ENCODE results near the gene COPG1. TPM values are rescaled to one million over a fixed set of nuclear protein-coding genes. Genes with fewer than 3 reads are reported as not detected.

The COPG1 gene
- total and polyA plus RNA-seq, 2 of the 4 experiments (the other 2 are of a cell fraction), result 203 to 446 TPM

DNA sequence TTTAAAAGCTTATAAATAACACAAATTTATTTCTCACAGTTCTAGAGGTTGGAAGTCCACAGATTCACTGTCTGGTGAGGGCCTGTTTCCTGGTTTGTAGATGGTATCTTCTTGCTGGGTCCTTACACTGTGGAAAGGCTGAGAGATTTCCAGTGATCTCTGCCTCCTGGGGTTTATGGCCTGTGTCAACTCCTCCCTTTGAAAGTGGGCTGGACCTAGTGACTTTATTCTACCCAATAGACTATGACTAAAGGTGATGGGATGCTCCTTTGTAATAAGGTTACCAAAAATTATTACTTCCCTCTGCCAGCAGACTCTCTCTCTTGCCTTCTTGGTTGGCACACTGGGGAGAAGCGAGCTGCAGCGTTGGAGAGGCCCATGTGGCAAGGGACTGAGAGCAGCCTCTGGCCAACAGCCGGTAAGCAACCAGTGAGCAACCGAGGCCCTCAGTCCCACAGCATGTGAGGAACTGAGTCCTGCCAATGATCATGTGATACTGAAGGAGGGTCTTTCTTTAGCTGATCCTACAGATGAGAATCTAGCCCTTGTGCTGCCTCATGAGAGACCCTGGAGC, 14.0 kb upstream of the COPG1 start:
- Histone ChIP-seq H2BK15ac (ENCODE audit: low read depth, low read length) (no peak overlapping the region), H2BK120ac (ENCODE audit: low read depth, low read length) (no peak overlapping the region), H3K4me2 (ENCODE audit: low read depth, low read length) (no peak overlapping the region), H3K9me3 (ENCODE audit: control insufficient read depth, insufficient read depth, low read length) (no peaks in the 10 kb centered on the region), H2AK9ac (replicated peaks; ENCODE audit: low read depth, low read length, poor library complexity) (no peak overlapping the region), H3K18ac (ENCODE audit: low read depth, low read length) (no peak overlapping the region), H4K5ac (ENCODE audit: low read depth, low read length) (no peak overlapping the region), H4K20me1 (ENCODE audit: insufficient read depth, low read length) (no peaks in the 10 kb centered on the region), H4K91ac (ENCODE audit: insufficient read depth, low read depth, low read length) (no peak overlapping the region), H2BK5ac (ENCODE audit: low read depth, low read length, poor library complexity, severe bottlenecking) (no peak overlapping the region), H3K56ac (ENCODE audit: extremely low read depth, insufficient read depth, low read length) (no peak overlapping the region), H3K4ac (ENCODE audit: low read depth, low read length) (no peak overlapping the region; the same call in 1 of the 2 replicates), H3K4me3 (ENCODE audit: insufficient read depth, low read depth, low read length) (no peak overlapping the region), H3K9me1 (ENCODE audit: insufficient read depth, low read length) (peaks cover 6% of the 10 kb centered on the region), H3K27me3 (ENCODE audit: control insufficient read depth, insufficient read depth, low read length) (no peaks in the 10 kb centered on the region), H3K4me1 (ENCODE audit: control insufficient read depth, insufficient read depth, low read length) (peaks cover 3% of the 10 kb centered on the region), H3K36me3 (ENCODE audit: control insufficient read depth, insufficient read depth, low read length) (no peaks in the 10 kb centered on the region), H3K27ac (ENCODE audit: insufficient read depth, low read length) (no peak overlapping the region), H3K79me1 (ENCODE audit: low read depth in 1 of 2, low read length in 2 of 2) (peaks cover 0 to 7% of the 10 kb centered on the region in 2 experiments; a peak in 2 of 4 replicates), H2BK20ac (ENCODE audit: low read depth, low read length) (no peak overlapping the region), H4K8ac (ENCODE audit: low read depth in 2 of 2, low read length in 2 of 2) (no peak overlapping the region), H2AFZ (replicated peaks; ENCODE audit: low read length, poor library complexity) (no peak overlapping the region), H3K23ac (ENCODE audit: low read depth, low read length) (no peak overlapping the region), H3K9ac (ENCODE audit: low read depth, low read length) (no peak overlapping the region), H2AK5ac (ENCODE audit: low read depth, low read length) (no peak overlapping the region), H3K14ac (replicated peaks; ENCODE audit: low read depth, low read length) (no peak overlapping the region)
- dilution Hi-C loops (cut with HindIII; ENCODE audit: low sequenced_read_pairs, unreplicated experiment) (no loop called here), in situ Hi-C loops (cut with MboI; ENCODE audit: low sequenced_read_pairs) (no loop called here), intact Hi-C loops (cut with micrococcal nuclease) (no loop called here)
- TF ChIP-seq, protein P1, sequence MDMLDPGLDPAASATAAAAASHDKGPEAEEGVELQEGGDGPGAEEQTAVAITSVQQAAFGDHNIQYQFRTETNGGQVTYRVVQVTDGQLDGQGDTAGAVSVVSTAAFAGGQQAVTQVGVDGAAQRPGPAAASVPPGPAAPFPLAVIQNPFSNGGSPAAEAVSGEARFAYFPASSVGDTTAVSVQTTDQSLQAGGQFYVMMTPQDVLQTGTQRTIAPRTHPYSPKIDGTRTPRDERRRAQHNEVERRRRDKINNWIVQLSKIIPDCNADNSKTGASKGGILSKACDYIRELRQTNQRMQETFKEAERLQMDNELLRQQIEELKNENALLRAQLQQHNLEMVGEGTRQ (IDR thresholded peaks at IDR 0.05; ENCODE audit: low read depth, low read length), result no peak
- no peak for TF ChIP-seq MXI1 (IDR thresholded peaks at IDR 0.05; ENCODE audit: borderline replicate concordance, low read depth, low read length)
- TF ChIP-seq, protein P2, sequence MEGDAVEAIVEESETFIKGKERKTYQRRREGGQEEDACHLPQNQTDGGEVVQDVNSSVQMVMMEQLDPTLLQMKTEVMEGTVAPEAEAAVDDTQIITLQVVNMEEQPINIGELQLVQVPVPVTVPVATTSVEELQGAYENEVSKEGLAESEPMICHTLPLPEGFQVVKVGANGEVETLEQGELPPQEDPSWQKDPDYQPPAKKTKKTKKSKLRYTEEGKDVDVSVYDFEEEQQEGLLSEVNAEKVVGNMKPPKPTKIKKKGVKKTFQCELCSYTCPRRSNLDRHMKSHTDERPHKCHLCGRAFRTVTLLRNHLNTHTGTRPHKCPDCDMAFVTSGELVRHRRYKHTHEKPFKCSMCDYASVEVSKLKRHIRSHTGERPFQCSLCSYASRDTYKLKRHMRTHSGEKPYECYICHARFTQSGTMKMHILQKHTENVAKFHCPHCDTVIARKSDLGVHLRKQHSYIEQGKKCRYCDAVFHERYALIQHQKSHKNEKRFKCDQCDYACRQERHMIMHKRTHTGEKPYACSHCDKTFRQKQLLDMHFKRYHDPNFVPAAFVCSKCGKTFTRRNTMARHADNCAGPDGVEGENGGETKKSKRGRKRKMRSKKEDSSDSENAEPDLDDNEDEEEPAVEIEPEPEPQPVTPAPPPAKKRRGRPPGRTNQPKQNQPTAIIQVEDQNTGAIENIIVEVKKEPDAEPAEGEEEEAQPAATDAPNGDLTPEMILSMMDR (conservative IDR thresholded peaks at IDR 0.05; ENCODE audit: low read depth, low read length), result no peak
- no peak for TF ChIP-seq SMC3 (IDR thresholded peaks at IDR 0.05; ENCODE audit: low read depth, low read length)
- TF ChIP-seq, protein P3, sequence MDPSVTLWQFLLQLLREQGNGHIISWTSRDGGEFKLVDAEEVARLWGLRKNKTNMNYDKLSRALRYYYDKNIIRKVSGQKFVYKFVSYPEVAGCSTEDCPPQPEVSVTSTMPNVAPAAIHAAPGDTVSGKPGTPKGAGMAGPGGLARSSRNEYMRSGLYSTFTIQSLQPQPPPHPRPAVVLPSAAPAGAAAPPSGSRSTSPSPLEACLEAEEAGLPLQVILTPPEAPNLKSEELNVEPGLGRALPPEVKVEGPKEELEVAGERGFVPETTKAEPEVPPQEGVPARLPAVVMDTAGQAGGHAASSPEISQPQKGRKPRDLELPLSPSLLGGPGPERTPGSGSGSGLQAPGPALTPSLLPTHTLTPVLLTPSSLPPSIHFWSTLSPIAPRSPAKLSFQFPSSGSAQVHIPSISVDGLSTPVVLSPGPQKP (IDR thresholded peaks at IDR 0.05; ENCODE audit: borderline replicate concordance, low read depth, low read length), result no peak
- TF ChIP-seq CHD1 (IDR thresholded peaks at IDR 0.05; ENCODE audit: low read depth, low read length), result no peak
- no peak for TF ChIP-seq NFE2L2 (IDR thresholded peaks at IDR 0.05; ENCODE audit: low read depth, low read length)
- TF ChIP-seq MAFK (IDR thresholded peaks at IDR 0.05; ENCODE audit: low read depth, low read length), result no peak
- no peak for TF ChIP-seq CEBPB (IDR thresholded peaks at IDR 0.05; ENCODE audit: low read depth, low read length)
- no peak for TF ChIP-seq MAZ (IDR thresholded peaks at IDR 0.05; ENCODE audit: borderline replicate concordance, low read depth, low read length)
- no peak for TF ChIP-seq BHLHE40 (IDR thresholded peaks at IDR 0.05; ENCODE audit: low read depth, low read length)
- TF ChIP-seq RCOR1 (IDR thresholded peaks at IDR 0.05; ENCODE audit: insufficient replicate concordance, low read length), result no peak
- TF ChIP-seq FOS (IDR thresholded peaks at IDR 0.05; ENCODE audit: low read depth, low read length), result no peak
- no peak for TF ChIP-seq RFX5 (IDR thresholded peaks at IDR 0.05; ENCODE audit: low read depth, low read length)
- no peak for TF ChIP-seq RAD21 (IDR thresholded peaks at IDR 0.05; ENCODE audit: low read length)
- no peak for TF ChIP-seq POLR2A (IDR thresholded peaks at IDR 0.05; ENCODE audit: low read depth, low read length)
- ChIA-PET POLR2A (ENCODE audit: unreplicated experiment) (no interaction called here), CTCF (no interaction called here)
- ATAC-seq (ENCODE audit: low read depth), result no peak
- 92% methylated on average over 3 of the region's 4 CpGs; no CpG with 5 or more reads in 1 of the 2 experiments for WGBS, 2 experiments (ENCODE audit: extremely low coverage in 2 of 2, insufficient read length in 1 of 2)
- no peak for DNase-seq
- no TSS peak for BruUV-seq (replicated peaks)

Measured in IMR-90 (cell line).